Motor neuron (in vitro differentiated cells): ENCODE data around the gene GPN1. TPM values are rescaled to one million over a fixed set of nuclear protein-coding genes. Genes with fewer than 3 reads are reported as not detected.

Experiments used
- ATAC-seq, 8 experiments: fragments of 200-7000 bp; cut with Tn5 transposase; replicated peaks in 6 of 8; 2 replicates each; pipeline ENCODE4 v1.8.0; 2021; ENCODE audit warnings: mild to moderate bottlenecking in 8 of 8, moderate library complexity in 8 of 8
- H3K27ac ChIP-seq, 2 donors: fragments of 250-450 bp; sonication (Bioruptor Pico); 2 replicates each; pipeline ENCODE4 v1.9.0; 2021; ENCODE audit warnings: antibody characterized with exemption in 2 of 2, mild to moderate bottlenecking in 2 of 2, moderate library complexity in 1 of 2
- H3K4me1 ChIP-seq, 2 donors: fragments of 250-450 bp; sonication (Bioruptor Pico); replicated peaks in 1 of 2; 2 replicates each; pipeline ENCODE4 v1.6.1; 2021; ENCODE audit warnings: antibody characterized with exemption in 2 of 2, mild to moderate bottlenecking in 2 of 2, moderate library complexity in 1 of 2
- H3K4me3 ChIP-seq, 5 donors: fragments of 250-450 bp; sonication (Bioruptor Pico); 2 replicates each; pipeline ENCODE4 v1.9.0; 2021; ENCODE audit warnings: antibody characterized with exemption in 5 of 5, mild to moderate bottlenecking in 5 of 5, moderate library complexity in 4 of 5
- WGBS, 10 experiments: fragments of 450-650 bp; shearing (Covaris generic); methylation state at CpG; one replicate each; pipeline ENCODE4 v1.0.0; 2022; 5-methylcytosine and 5-hydroxymethylcytosine counted together
- in situ Hi-C, 9 experiments: fragments of 400-800 bp; cut with MboI; loops; one replicate each; pipeline ENCODE4 v1.15.0; 2021; ENCODE audit warnings: low sequenced_read_pairs in 9 of 9, low pct_unique_long_range_greater_than_20kb in 2 of 9; ENCODE audit not compliant: unreplicated experiment in 9 of 9
- total RNA-seq, 8 experiments: library from RNA; unstranded; fragments of 300-600 nt; gene quantifications; 2 replicates each; pipeline versions ENCODE4 v1.2.3 to v1.2.4, GENCODE V29; 2022

The GPN1 gene
- total RNA-seq, 8 experiments from 2014 or later: 22.5 to 67.6 (median 32.5) TPM

DNA sequence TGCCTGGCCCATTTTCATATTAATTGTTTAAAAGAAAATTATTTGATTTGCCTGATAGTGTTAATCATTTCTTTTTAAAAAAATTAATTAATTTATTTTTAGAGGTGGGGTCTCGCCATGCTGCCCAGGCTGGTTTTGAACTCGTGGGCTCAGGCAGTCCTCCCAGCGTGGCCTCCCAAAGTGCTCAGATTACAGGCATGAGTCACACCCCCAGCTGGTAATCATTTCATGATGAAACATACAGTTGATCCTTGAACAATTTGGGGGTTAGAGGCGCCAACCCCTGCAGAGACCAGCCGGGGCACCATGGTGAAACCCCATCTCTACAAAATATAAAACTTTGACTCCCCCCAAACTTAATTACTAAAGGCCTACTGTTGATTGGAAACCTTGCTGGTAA, 7.9 kb downstream of the GPN1 start:
- H3K27ac ChIP-seq: no peak overlapping the region
- no peak overlapping the region for H3K4me3 ChIP-seq
- no peak for ATAC-seq
- no peaks in the 10 kb centered on the region for H3K4me1 ChIP-seq
- 89 to 100% (median 93%) methylated on average over 2 to 5 of the region's 5 CpGs; no CpG with 5 or more reads in 4 of the 10 experiments for WGBS, 10 experiments
- in situ Hi-C loops: no loop called here

DNA sequence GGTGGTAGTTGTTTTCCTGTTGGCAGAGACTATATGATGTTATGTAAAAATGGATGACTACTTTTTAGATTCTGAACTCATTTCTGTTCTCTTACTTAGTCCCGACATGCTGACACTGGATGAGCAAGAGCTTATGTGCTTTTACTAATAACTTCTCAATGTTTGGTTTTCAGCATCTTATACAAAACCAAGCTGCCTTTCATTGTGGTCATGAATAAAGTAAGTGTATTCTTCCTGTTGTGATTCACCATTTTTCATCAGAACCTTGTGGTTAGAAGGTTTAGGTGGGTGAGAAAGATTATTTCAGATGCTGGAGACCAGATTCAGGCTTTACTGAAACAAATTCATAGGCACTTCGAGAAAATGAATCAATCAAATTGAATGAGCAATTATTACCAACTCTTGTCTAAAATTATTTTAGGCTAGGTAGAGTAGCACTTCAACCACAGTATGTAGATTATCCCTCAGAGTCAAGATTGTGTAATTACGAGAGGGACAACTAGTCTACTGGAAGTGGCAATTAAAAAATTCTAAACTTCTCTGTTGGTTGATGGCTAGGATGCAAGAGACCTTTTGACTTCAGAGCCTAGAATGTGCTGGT, 9.3 kb downstream of the GPN1 start:
- no peak overlapping the region for H3K4me3 ChIP-seq
- H3K4me1 ChIP-seq: no peaks in the 10 kb centered on the region
- no peak for ATAC-seq
- WGBS, 10 experiments: 6 to 100% (median 89%) methylated on average over 1 to 3 of the region's 3 CpGs
- in situ Hi-C loops: no loop called here
- H3K27ac ChIP-seq: no peak overlapping the region

DNA sequence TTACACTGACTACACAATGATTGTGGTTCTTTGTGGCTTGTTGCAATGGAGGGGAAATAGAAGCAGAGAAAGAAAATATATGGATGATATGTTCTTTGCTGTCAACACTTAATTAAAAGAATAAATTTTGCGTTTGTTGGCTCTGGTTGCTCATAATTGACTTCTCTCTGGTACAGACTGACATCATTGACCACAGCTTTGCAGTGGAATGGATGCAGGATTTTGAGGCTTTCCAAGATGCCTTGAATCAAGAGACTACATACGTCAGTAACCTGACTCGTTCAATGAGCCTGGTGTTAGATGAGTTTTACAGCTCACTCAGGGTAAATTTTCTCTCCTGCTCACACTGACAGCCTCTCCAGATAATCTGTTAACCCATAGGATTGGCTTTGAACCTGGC, 9.9 kb downstream of the GPN1 start:
- no peak overlapping the region for H3K4me3 ChIP-seq
- H3K27ac ChIP-seq: no peak overlapping the region
- H3K4me1 ChIP-seq: no peaks in the 10 kb centered on the region
- WGBS, 10 experiments: 0 to 100% (median 63%) methylated on average over 1 to 3 of the region's 3 CpGs; no CpG with 5 or more reads in 2 of the 10 experiments
- in situ Hi-C loops: no loop called here
- no peak for ATAC-seq

DNA sequence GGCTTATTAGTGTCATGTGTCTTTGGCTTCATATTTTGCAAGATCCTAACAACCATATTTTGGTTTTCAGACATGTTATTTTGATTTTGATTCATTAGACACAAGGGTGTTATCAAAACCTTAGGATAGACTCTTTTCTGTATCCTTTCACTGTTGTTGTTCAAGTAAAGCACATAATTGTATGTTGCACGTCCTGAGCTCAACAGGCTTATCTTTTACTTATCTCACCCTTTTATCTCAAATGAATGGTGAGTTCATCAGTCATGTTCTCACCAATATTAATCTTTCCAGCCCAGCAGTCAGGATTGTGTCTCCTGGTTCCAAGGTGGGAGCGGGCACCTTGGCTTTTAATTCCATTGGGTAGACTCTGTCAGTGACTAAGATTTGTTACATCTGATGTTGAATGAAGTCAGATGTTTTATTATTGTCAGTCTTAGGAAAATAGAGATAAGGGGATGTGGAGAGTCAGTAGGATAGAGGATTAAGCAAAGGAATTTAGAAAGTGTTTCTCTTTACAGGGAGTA, 11.9 kb downstream of the GPN1 start:
- 57 to 100% (median 100%) methylated on average over 1 to 2 of the region's 2 CpGs; no CpG with 5 or more reads in 1 of the 10 experiments for WGBS, 10 experiments
- no peak for ATAC-seq
- Histone ChIP-seq H3K4me1 (no peaks in the 10 kb centered on the region), H3K27ac (no peak overlapping the region), H3K4me3 (no peak overlapping the region)
- in situ Hi-C loops: no loop called here

DNA sequence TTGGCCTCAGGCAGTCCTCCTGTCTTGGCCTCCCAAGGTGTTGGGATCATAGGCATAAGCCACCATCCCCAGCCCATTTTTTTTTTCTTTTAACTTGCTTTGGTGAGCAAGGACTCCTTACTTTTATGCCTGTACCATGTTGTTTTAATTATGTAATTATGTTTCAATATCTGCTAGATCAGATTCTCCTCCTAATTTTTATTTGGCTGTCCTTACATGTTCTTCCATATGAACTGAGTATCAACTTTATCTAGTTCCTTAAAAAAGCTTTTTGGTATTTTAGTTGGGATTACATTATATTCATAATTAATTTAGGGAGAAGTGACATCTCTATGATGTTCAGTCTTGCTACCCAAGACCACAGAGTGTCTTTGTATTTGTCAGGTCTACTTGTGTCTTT, 16.3 kb downstream of the GPN1 start:
- no peak overlapping the region for H3K4me3 ChIP-seq
- in situ Hi-C loops: no loop called here
- H3K27ac ChIP-seq: no peak overlapping the region
- no peaks in the 10 kb centered on the region for H3K4me1 ChIP-seq
- no peak for ATAC-seq

DNA sequence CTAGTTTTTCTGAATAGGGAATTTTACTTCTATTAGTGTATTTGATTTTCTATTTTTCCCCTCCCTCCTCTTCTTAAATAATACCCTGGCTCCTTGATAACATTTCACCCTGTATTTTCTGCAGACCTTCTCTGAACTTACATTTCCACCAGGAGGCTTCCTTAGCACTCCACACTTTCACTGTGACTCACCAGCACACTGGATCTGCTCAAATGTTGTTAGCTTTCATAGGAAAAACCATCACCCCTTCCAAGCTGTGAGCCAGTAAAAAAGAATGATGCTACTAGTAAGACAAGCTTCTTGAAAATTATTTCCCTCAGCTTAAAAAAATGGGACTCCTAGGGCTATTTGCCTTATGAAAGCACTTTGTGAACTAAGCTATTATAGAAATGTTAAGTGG, 18.4 kb downstream of the GPN1 start:
- no peak overlapping the region for H3K4me3 ChIP-seq
- in situ Hi-C loops: no loop called here
- H3K4me1 ChIP-seq: no peaks in the 10 kb centered on the region
- no peak overlapping the region for H3K27ac ChIP-seq
- no peak for ATAC-seq

DNA sequence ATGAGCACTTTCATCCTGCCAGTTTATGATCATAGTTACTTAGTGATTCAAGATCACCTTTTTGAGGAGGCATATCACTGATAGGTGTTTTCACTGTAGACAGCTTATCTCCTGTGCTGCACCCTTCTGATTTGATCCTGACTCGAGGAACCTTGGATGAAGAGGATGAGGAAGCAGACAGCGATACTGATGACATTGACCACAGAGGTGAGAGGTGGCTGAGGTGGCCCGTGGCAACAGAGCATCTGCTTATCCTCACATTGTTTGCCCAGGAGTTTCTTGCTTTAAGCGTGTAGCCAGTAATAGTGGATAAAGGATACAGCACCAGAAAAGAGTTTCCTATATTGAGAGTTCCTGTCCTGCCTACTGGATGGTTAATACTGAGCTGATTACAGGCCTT, 18.9 kb downstream of the GPN1 start:
- Histone ChIP-seq H3K4me3 (no peak overlapping the region), H3K4me1 (no peaks in the 10 kb centered on the region), H3K27ac (no peak overlapping the region)
- in situ Hi-C loops: no loop called here
- ATAC-seq: no peak
- 60 to 100% (median 90%) methylated on average over 1 to 4 of the region's 4 CpGs; no CpG with 5 or more reads in 2 of the 10 experiments for WGBS, 10 experiments

DNA sequence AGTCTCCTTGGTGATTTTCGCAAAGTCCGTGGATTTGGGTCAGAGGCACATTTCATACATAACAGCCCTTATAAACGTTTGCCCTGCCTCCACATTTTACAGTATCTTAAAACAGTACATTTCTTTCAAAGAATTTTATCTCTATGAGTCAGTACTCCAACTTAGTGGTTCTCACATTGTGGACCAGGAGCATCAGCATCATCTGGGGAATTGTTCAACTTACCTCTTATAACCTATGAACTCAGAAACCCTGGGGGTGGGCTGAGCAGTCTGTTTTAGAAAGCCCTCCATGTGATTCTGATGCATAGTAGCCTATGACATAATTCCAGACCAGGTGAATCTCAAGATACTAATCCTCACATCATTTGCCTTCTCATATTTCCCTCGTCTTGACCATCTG, 22.2 kb downstream of the GPN1 start:
- in situ Hi-C loops: no loop called here
- ATAC-seq: no peak
- H3K4me3 ChIP-seq: no peak overlapping the region
- no peaks in the 10 kb centered on the region for H3K4me1 ChIP-seq
- 23 to 100% (median 74%) methylated on average over 1 to 4 of the region's 4 CpGs for WGBS, 10 experiments
- H3K27ac ChIP-seq: no peak overlapping the region

DNA sequence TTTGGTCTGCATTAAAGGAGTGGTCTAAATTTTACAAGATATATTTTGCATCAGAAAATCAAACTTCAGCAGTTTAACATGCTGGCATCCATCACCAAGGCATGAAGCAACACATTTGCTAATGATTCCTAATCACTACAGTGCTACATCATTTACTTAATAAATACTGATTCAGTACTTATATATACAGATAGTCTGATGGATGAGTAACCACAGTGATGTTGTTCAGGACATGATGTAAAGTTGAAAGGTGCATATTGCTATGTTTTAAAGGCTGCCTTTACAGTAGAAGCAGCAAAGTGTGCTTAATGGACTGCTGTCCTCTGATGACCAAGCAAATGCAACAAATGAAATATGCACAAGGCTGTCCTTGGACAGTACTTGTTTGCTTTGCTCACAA, 23.5 kb downstream of the GPN1 start:
- H3K4me3 ChIP-seq: no peak overlapping the region
- in situ Hi-C loops: no loop called here
- no peak for ATAC-seq
- H3K27ac ChIP-seq: no peak overlapping the region
- no peaks in the 10 kb centered on the region for H3K4me1 ChIP-seq

DNA sequence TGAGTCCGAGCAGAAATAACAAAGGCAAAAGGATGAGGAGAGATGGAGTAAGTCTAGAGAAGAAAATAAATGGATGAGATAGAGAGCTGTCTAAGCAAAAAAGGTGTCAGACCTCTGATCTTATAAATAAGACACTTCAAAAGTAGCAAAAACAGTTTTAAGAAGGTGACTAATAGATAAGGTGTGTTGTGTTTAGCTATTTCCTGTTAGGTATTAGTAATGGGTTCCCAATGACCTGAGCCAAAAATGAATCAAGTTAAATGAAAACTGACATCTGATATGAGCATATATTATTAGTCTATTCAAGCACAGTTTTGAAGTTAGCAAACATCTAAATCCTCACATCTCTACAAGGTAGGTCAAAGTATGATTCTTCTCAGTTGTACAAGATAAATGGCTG, 23.9 kb downstream of the GPN1 start:
- no peak overlapping the region for H3K27ac ChIP-seq
- H3K4me1 ChIP-seq: no peaks in the 10 kb centered on the region
- in situ Hi-C loops: no loop called here
- WGBS, 10 experiments: 31 to 100% (median 93%) methylated on average over 1 of the region's 1 CpG
- ATAC-seq: no peak
- no peak overlapping the region for H3K4me3 ChIP-seq

DNA sequence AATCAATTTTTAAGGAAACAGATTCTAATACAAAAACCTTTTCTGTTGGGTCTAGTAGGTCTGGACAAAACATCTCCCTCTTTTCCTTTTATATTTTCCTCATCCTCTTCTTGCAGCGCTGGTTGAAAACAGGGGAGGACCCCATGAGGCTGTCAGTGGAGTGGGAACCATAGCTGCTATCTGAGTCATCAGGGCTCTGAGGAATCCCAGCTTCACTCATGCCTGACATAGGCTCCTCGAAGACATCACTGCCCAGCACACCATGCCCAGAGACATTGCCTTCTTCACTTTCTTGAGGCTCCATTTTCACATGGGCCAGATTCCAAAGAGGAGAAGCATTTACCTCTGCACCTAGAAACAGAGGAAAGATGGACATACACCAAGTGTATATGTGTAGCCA, 24.5 kb downstream of the GPN1 start:
- no peak for ATAC-seq
- Histone ChIP-seq H3K4me1 (no peaks in the 10 kb centered on the region), H3K4me3 (no peak overlapping the region), H3K27ac (no peak overlapping the region)
- in situ Hi-C loops: no loop called here
- 50 to 100% (median 80%) methylated on average over 1 to 2 of the region's 2 CpGs; no CpG with 5 or more reads in 5 of the 10 experiments for WGBS, 10 experiments

DNA sequence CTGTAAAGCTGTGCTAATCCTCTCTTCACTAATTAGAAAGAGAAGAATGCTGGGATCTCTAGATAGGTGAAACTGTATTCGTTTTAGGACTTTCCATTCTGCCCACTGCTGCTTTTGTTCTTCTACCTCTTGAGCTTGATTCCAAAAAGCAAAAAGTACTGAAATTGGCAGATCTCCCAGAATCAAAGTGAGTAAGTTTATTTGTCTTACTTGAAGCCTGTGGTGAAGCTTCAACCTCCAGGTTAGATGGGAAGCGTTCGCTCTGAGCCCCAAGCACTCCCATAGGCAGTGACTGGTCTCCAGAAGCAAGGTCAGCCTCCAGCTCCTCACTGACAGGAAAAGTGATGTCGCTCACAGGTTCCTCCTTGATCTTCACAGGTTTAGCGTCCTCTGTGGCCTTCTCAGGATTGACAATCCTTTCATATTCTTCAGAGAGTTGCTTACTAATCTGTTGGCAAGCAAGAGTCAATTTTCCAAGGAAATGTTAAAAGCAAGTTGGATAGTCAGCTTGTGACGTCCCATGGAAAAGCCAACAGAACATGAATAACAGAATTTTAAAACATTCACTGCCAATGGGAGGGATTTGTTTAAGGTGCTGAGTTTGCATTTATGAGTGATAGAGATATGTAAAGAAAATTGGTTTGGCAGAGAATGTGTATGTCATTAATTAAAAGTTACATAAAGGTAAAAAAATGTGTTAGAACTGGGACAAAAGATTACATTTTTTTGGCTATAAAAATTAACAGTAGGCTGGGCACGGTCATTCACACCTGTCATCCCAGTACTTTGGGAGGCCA, 26.5 kb downstream of the GPN1 start:
- Histone ChIP-seq H3K4me1 (no peaks in the 10 kb centered on the region), H3K4me3 (no peak overlapping the region), H3K27ac (no peak overlapping the region)
- no peak for ATAC-seq
- in situ Hi-C loops: no loop called here
- WGBS, 10 experiments: 75 to 98% (median 90%) methylated on average over 1 to 7 of the region's 7 CpGs

DNA sequence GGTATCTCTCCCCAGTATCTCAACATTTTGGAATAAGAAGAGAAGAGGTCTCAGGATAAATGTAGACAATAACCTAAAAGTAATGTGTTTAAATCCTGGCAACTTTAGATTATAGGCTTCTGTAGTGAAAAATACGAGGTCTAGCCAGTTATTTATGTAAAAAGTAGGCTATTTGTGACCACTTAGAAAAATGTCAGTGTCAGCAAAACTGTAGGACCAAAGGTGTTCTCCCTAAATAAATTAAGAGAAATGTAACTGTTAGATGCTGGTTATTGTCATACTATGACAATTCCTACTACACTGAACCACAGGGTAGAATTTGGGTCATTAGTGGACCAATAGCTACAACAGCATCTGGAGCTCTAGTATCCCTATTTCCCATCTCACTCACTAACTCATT, 32.5 kb downstream of the GPN1 start:
- H3K4me1 ChIP-seq: peaks cover 15 to 21% of the 10 kb centered on the region in 2 donors
- ATAC-seq: no peak
- in situ Hi-C loops: no loop called here
- H3K4me3 ChIP-seq: no peak overlapping the region
- WGBS, 10 experiments: 100% methylated on average over 1 of the region's 1 CpG; no CpG with 5 or more reads in 7 of the 10 experiments
- no peak overlapping the region for H3K27ac ChIP-seq
